Measurements from ENCODE around the gene PELI2. TPM values are rescaled to one million over a fixed set of nuclear protein-coding genes. Genes with fewer than 3 reads are reported as not detected.

PELI2 gene
- total RNA-seq, 1 donor from 2014 or later, result 1.6 TPM

GRCh38 chr14:56216626-56217379 is 98.6 kb downstream of the PELI2 start:
- peak; percentile 62 for ATAC-seq
- peak; percentile 76 for DNase-seq
- intact Hi-C loops (cut with micrococcal nuclease), result no loop called here

- intact Hi-C loops (cut with micrococcal nuclease), result no loop called here
- no peak for ATAC-seq
- DNase-seq, result no peak
Measured at GRCh38 chr14:56217380-56218045, 99.3 kb downstream of the PELI2 start.

GRCh38 chr14:56219666-56220413 is 101.6 kb downstream of the PELI2 start:
- DNase-seq (no peak), ATAC-seq (peak; percentile 44)
- intact Hi-C loops (cut with micrococcal nuclease), result no loop called here

GRCh38 chr14:56221382-56222128 is 103.3 kb downstream of the PELI2 start:
- intact Hi-C loops (cut with micrococcal nuclease), result no loop called here
- ATAC-seq (peak; percentile 39), DNase-seq (no peak)

GRCh38 chr14:56224229-56224628 is 106.0 kb downstream of the PELI2 start:
- DNase-seq (no peak), ATAC-seq (no peak)
- intact Hi-C loops (cut with micrococcal nuclease), result no loop called here

GRCh38 chr14:56224691-56225681 is 106.8 kb downstream of the PELI2 start:
- DNase-seq, result no peak
- intact Hi-C loops (cut with micrococcal nuclease), result no loop called here
- ATAC-seq, result no peak

GRCh38 chr14:56235388-56235787 is 117.2 kb downstream of the PELI2 start:
- intact Hi-C loops (cut with micrococcal nuclease), result no loop called here
- no peak for ATAC-seq
- no peak for DNase-seq

- ATAC-seq, result no peak
- intact Hi-C loops (cut with micrococcal nuclease), result no loop called here
- DNase-seq, result no peak
Measured at GRCh38 chr14:56237398-56237797, 119.2 kb downstream of the PELI2 start.

GRCh38 chr14:56241461-56241860 is 123.2 kb downstream of the PELI2 start:
- DNase-seq (no peak), ATAC-seq (no peak)
- intact Hi-C loops (cut with micrococcal nuclease), result no loop called here

- DNase-seq (no peak), ATAC-seq (no peak)
- intact Hi-C loops (cut with micrococcal nuclease), result no loop called here
Measured at GRCh38 chr14:56243110-56243509, 124.9 kb downstream of the PELI2 start.

- ATAC-seq (no peak), DNase-seq (no peak)
- intact Hi-C loops (cut with micrococcal nuclease), result no loop called here
Measured at GRCh38 chr14:56244138-56244789, 126.1 kb downstream of the PELI2 start.

- DNase-seq (no peak), ATAC-seq (no peak)
- intact Hi-C loops (cut with micrococcal nuclease), result no loop called here
Measured at GRCh38 chr14:56247495-56248200, 129.4 kb downstream of the PELI2 start.

GRCh38 chr14:56248442-56248841 is 130.2 kb downstream of the PELI2 start:
- ATAC-seq (no peak), DNase-seq (no peak)
- intact Hi-C loops (cut with micrococcal nuclease), result no loop called here

GRCh38 chr14:56261046-56261445 is 142.8 kb downstream of the PELI2 start:
- ATAC-seq, result no peak
- intact Hi-C loops (cut with micrococcal nuclease), result no loop called here

GRCh38 chr14:56262530-56262929 is 144.3 kb downstream of the PELI2 start:
- no peak for DNase-seq
- no peak for ATAC-seq
- intact Hi-C loops (cut with micrococcal nuclease), result no loop called here

More at GRCh38 chr14:56261046-56261445, 142.8 kb downstream of the PELI2 start:
- no peak for DNase-seq

GRCh38 chr14:56268039-56268438 is 149.8 kb downstream of the PELI2 start:
- DNase-seq (no peak), ATAC-seq (no peak)
- intact Hi-C loops (cut with micrococcal nuclease), result no loop called here

GRCh38 chr14:56268673-56269072 is 150.5 kb downstream of the PELI2 start:
- intact Hi-C loops (cut with micrococcal nuclease), result no loop called here
- DNase-seq (no peak), ATAC-seq (no peak)
